Stimulated activated naive CD8-positive, alpha-beta T cell treated with anti-CD3 and anti-CD28 coated beads, Interleukin-15, Interleukin-2, amounts not matched to agents 100 U/mL and 50 U/mL, for 24 hours (primary cell): Measurements from ENCODE around the gene TMEM229B.

ENCODE experiments used
- ATAC-seq: fragments of 150-1000 bp; cut with Tn5 transposase; one replicate; pipeline ENCODE4 v1.10.0; 2021
- DNase-seq: peaks from one replicate; pipeline ENCODE4 v3.0.0; 2021

TMEM229B gene

GRCh38 chr14:67514650-67515385 lies 26.3 kb upstream of the TMEM229B start:
- ATAC-seq (peak; percentile 37), DNase-seq (peak; percentile 41)

DNA sequence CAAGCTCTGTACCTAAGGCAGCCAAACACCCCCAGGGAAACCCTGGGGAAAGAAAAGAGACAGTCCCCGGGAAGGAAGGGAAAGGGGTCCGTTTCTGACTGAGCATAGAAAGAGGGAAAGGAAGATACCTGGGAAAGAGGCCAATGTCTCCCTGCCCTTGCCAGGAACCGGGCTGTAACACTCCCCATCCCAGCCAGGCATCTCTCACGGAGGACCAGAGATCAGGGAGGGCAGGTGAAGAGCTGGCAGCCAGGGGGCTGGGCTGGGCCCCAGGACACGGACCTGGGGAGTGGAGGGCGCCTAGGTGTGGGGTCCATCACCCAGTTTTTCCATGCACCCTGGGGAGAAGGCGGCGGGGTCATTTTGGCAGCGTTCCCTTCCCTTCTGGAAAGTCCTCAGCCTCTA lies 25.7 kb upstream of the TMEM229B start:
- ATAC-seq (no peak), DNase-seq (no peak)

- no peak for ATAC-seq
- DNase-seq: no peak
Measured at GRCh38 chr14:67513631-67514108, 25.1 kb upstream of the TMEM229B start.

GRCh38 chr14:67512463-67513310 lies 24.2 kb upstream of the TMEM229B start:
- ATAC-seq (no peak), DNase-seq (no peak)

DNA sequence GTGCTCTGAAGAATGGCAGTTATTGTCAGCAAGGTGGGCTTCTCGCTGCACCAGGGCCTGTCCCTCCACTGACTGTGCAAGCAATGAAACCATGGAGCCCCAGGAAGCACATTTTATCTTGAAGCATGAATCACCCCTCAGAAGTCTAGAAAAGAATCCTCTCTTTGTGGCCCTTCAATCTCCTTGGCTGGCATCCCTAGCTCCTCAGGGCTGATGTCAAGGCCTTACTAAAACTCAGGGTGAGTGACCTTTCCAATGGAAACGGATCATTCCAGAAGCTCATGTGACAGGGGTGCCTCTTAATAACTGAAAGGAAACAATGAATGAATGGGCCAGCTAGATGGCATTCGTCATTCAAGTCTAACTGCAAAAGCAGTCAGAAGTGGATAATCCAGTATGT lies 22.3 kb upstream of the TMEM229B start:
- ATAC-seq (no peak), DNase-seq (no peak)

DNA sequence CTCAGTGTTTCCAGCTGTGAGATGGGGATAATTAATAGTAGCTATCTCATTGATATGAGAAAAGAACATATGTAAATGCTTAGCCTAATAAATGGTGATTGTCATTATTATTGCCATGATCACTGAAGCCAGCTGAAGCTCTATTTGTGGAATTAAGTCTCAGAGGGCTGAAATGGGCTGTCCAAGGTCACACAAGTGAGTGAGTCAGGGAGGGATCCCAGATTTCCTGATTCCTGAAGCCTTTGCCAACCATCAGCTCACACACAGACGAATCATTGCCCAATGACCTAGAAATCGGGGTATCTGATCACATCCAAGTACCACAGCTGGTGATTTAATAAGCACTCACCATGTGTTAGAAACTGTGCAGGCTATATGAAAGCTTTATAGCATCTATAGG lies 21.6 kb upstream of the TMEM229B start:
- no peak for DNase-seq
- ATAC-seq: no peak

DNA sequence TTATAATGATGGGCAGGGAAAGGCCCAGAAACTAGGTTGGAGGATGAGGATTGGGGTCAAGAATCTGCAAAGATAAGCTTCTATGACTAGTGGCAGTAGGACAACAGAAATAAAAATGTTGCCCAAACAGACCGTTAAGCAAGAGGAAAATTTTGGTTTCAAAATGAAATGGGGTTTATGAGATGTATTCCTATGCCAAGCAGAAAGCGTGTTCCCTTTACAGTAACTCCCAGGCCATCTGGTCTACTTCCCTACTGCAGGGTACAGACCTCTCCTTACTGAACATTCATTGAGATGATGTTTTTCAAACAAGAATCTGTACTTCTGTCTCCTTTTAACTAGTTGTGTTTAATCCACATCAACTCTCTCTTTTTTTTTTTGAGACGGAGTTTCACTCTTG lies 20.4 kb upstream of the TMEM229B start:
- DNase-seq (no peak), ATAC-seq (no peak)

GRCh38 chr14:67505254-67505653 lies 16.7 kb upstream of the TMEM229B start:
- no peak for ATAC-seq
- no peak for DNase-seq

DNA sequence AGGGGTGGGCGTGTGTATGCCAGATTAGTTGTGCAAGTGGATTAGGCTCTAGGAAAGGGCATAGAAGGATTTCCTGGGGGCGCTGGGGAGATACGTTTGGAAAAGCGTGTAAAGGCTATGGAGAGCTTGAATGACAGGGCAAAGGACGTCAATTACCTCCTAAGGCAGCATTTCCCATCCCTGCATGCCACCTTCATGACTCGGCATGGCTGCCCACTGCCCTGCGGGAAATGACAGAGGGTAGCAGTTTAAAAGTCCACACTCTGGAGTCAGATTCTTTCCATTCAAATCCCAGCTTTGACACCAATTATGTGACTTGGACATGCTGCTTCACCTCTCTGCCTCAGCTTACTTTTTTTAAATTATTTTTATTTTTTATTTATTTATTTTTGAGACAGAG lies 14.8 kb upstream of the TMEM229B start:
- ATAC-seq: no peak
- no peak for DNase-seq

DNA sequence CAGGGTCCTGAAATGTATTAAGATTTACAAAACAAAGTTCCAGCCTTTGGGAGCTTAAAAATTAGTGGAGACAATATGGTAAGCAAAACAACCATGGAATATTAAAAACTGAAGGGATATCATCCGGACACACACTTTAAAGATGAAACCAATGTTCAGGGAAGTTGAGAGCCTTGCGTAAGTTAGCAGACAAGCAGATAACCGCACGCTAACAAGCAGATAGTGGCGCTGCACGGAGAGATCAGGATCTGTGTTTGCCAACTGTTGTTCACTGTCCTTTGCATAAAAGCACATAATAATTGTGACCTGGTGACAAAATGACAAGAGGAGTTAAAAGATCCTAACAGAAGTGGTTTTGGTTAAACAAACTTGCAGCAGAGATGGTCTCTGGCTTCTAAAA lies 14.3 kb upstream of the TMEM229B start:
- ATAC-seq: no peak
- DNase-seq: no peak

- ATAC-seq (no peak), DNase-seq (no peak)
Measured at GRCh38 chr14:67501670-67502069, 13.1 kb upstream of the TMEM229B start.

- no peak for DNase-seq
- ATAC-seq: no peak
Measured at GRCh38 chr14:67500981-67501380, 12.5 kb upstream of the TMEM229B start.

DNA sequence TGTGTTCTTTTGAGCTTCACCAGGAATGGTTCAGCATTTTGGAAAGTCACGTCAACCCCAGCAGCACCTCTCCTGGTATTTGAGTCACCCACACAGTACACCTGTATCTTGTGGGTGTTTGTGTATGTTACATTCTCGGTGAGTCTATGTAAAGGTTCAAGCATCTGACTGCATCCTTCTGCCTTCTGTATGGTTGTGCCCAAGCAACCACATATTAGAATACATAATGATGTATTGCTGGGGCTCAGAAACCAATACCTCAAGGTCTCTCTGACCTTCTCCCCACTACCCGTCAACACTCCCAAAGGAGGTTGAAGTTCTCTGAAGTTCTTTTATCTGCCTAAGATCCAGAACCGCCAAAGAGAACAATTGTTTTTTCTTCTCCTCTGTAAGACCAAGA lies 9.2 kb upstream of the TMEM229B start:
- peak; percentile 77 for ATAC-seq
- DNase-seq: no peak

GRCh38 chr14:67497216-67497615 lies 8.7 kb upstream of the TMEM229B start:
- no peak for ATAC-seq
- no peak for DNase-seq

DNA sequence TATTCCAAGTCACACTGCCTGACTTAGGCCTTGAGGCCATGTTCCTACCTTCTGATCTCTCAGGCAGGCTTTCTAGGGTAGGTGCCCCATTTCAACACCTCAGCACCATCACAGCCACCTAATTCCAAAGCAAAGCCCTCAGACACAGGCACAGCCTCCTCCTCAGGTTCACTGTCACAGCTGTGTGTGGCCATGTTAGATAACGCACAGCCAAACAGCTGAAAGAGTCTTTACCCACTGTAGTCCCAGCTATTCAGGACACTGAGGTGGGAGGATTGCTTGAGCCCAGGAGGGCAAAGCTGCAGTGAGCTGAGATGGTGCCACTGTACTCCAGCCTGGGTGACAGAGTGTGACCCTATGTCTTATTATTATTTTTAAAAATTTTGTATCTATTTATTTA lies 7.3 kb upstream of the TMEM229B start:
- no peak for ATAC-seq
- no peak for DNase-seq

GRCh38 chr14:67493092-67493717 lies 4.7 kb upstream of the TMEM229B start:
- ATAC-seq (no peak), DNase-seq (no peak)

GRCh38 chr14:67492538-67492937 lies 4.0 kb upstream of the TMEM229B start:
- DNase-seq (no peak), ATAC-seq (no peak)

DNA sequence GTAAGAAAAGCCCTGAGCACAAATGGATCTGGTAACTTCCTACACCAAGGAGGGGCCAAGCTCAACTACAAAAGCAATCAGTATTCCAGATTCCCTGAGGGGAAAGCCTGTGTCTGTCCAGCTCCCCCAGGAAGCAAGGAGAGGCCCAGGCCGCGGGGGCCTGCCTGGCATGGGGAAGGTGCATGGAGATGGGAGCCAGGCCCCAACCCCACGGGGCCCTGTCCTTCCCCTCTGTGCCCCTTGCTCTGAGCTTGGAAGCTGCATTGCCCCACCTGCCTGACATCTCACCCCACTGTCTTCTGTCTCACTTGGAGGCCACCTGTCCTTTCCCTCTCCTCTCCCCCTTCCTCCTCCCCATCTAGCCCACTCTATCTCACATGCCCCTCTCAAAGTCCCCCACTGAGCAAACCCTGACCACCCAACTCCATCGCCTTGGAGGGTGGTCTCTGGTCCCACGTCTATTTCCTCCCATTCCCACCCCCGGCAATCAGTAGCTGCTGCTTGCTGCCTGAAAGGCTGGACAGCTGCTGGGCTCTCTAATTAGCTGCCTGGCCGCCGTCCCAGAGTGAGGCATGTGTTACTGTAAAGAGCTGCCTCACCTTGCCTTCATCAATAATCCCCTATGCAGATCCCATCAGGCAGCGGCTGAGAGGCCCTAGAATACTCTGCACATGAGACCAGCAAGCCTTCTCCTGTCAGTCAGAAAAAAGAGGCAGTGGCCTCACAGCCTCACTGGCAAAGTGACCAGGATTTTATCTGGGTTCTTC lies 3.4 kb upstream of the TMEM229B start:
- no peak for DNase-seq
- no peak for ATAC-seq

GRCh38 chr14:67491285-67491684 lies 2.8 kb upstream of the TMEM229B start:
- DNase-seq (no peak), ATAC-seq (no peak)

DNA sequence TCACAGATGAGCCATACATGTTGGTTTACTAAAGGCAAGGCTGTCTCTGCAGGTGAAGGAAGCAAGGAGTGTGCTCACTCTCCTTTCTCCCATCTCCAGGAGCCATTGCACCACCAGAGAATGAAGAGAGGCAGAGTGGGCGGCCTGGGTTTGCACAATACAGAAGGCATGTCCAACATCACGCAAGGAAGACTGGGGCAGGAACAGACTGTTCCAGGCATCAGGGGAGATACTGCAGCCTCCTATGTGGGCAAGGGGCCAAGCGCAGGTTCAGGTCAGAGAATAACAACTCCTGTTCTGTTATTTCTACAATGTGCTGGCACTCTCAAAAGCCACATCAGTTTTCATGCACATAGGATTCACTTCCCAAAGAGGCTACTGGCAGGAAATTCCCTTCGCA lies 1.7 kb upstream of the TMEM229B start:
- ATAC-seq: no peak

GRCh38 chr14:67487332-67487731 lies 1.2 kb downstream of the TMEM229B start:
- DNase-seq: no peak
- no peak for ATAC-seq

More for the DNA sequence above, 1.7 kb upstream of the TMEM229B start:
- no peak for DNase-seq

GRCh38 chr14:67486890-67487289 lies 1.6 kb downstream of the TMEM229B start:
- ATAC-seq: no peak

More at GRCh38 chr14:67486890-67487289, 1.6 kb downstream of the TMEM229B start:
- no peak for DNase-seq
